ENCODE data around the gene WNT10A.

GRCh38 chr2:218855305-218856166 lies 25.1 kb upstream of the WNT10A start:
- TF ChIP-seq, protein P1, sequence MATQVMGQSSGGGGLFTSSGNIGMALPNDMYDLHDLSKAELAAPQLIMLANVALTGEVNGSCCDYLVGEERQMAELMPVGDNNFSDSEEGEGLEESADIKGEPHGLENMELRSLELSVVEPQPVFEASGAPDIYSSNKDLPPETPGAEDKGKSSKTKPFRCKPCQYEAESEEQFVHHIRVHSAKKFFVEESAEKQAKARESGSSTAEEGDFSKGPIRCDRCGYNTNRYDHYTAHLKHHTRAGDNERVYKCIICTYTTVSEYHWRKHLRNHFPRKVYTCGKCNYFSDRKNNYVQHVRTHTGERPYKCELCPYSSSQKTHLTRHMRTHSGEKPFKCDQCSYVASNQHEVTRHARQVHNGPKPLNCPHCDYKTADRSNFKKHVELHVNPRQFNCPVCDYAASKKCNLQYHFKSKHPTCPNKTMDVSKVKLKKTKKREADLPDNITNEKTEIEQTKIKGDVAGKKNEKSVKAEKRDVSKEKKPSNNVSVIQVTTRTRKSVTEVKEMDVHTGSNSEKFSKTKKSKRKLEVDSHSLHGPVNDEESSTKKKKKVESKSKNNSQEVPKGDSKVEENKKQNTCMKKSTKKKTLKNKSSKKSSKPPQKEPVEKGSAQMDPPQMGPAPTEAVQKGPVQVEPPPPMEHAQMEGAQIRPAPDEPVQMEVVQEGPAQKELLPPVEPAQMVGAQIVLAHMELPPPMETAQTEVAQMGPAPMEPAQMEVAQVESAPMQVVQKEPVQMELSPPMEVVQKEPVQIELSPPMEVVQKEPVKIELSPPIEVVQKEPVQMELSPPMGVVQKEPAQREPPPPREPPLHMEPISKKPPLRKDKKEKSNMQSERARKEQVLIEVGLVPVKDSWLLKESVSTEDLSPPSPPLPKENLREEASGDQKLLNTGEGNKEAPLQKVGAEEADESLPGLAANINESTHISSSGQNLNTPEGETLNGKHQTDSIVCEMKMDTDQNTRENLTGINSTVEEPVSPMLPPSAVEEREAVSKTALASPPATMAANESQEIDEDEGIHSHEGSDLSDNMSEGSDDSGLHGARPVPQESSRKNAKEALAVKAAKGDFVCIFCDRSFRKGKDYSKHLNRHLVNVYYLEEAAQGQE (IDR thresholded peaks at IDR 0.05; ENCODE audit: low read depth, low read length): no peak
- TF ChIP-seq GATA2 (CRISPR knock-in tag; IDR thresholded peaks at IDR 0.05) (no peak), JUND (IDR thresholded peaks at IDR 0.05) (no peak), NRF1 (IDR thresholded peaks at IDR 0.05; ENCODE audit: low read depth, low read length) (no peak), POLR2AphosphoS5 (IDR thresholded peaks at IDR 0.05; ENCODE audit: low read depth, low read length) (no peak)
- TF ChIP-seq, protein P2, sequence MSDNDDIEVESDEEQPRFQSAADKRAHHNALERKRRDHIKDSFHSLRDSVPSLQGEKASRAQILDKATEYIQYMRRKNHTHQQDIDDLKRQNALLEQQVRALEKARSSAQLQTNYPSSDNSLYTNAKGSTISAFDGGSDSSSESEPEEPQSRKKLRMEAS (IDR thresholded peaks at IDR 0.05; ENCODE audit: low read depth): no peak
- TF ChIP-seq, protein P3, sequence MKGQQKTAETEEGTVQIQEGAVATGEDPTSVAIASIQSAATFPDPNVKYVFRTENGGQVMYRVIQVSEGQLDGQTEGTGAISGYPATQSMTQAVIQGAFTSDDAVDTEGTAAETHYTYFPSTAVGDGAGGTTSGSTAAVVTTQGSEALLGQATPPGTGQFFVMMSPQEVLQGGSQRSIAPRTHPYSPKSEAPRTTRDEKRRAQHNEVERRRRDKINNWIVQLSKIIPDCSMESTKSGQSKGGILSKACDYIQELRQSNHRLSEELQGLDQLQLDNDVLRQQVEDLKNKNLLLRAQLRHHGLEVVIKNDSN (IDR thresholded peaks at IDR 0.05; ENCODE audit: borderline replicate concordance, low read depth): no peak

Data from SK-N-SH (cell line).